Body of pancreas (tissue), 4 donors: ENCODE measurements around the gene RAB12. TPM values are rescaled to one million over a fixed set of nuclear protein-coding genes. Genes with fewer than 3 reads are reported as not detected.

ENCODE experiments used
- ATAC-seq: fragments of 150-250 bp; one replicate; pipeline ENCODE4 v1.9.1; 2016
- DNase-seq, 4 donors: peaks; one replicate each; pipeline ENCODE4 v3.0.0-alpha.2; 2019
- H3K27ac ChIP-seq, 4 donors: fragments of 200-600 bp; sonication (generic); 1 replicate in 3 of 4; 2 replicates in 1 of 4; pipeline versions ENCODE4 v1.5.1 to v1.6.1; 2016 to 2019; ENCODE audit warnings: mild to moderate bottlenecking in 1 of 4, mixed read lengths in 1 of 4, moderate library complexity in 1 of 4
- H3K27me3 ChIP-seq, 2 donors: fragments of 200-600 bp; sonication (generic); one replicate each; pipeline ENCODE4 v1.6.0; 2016; ENCODE audit warnings: mild to moderate bottlenecking in 1 of 2
- H3K36me3 ChIP-seq, 2 donors: fragments of 200-600 bp; sonication (generic); replicated peaks in 1 of 2; 2 replicates each; pipeline ENCODE4 v1.5.1; 2016; ENCODE audit warnings: low read depth in 2 of 2; ENCODE audit not compliant: insufficient read depth in 1 of 2
- H3K4me1 ChIP-seq: fragments of 200-600 bp; sonication (generic); one replicate; pipeline ENCODE4 v1.6.0; 2016
- H3K4me3 ChIP-seq, 2 donors: fragments of 200-600 bp; sonication (generic); 1 replicate in 1 of 2; 2 replicates in 1 of 2; pipeline ENCODE4 v1.5.1; 2016 to 2019
- H3K9me3 ChIP-seq, 3 donors: fragments of 200-600 bp; sonication (generic); 1 replicate in 2 of 3; 2 replicates in 1 of 3; pipeline ENCODE4 v1.5.1; 2016
- CTCF ChIP-seq, 7 experiments: fragments of 450-650 bp in 4 of 7; fragments of 200-600 bp in 3 of 7; sonication (generic) in 3 of 7; IDR thresholded peaks; one replicate each; pipeline ENCODE4 v1.5.1; 2016 to 2019; ENCODE audit warnings: antibody characterized with exemption in 7 of 7
- POLR2A ChIP-seq, 3 donors: fragments of 450-650 bp; IDR thresholded peaks; one replicate each; pipeline ENCODE4 v1.6.1; 2016; ENCODE audit warnings: antibody characterized with exemption in 3 of 3, mild to moderate bottlenecking in 2 of 3
- WGBS, 2 donors: methylation state at CpG; one replicate each; pipeline ENCODE4 v1.1.5; 2017; 5-methylcytosine and 5-hydroxymethylcytosine counted together
- intact Hi-C: fragments of 100-400 bp; cut with DNase I; formaldehyde crosslinking; loops from one replicate; pipeline ENCODE4 v1.15.1; 2023
- total RNA-seq, 2 donors: library from RNA; depleted of rRNA; stranded (reverse); fragments of >200 nt; gene quantifications; one replicate each; pipeline ENCODE4 v1.1.0, GENCODE V29; 2016

Gene RAB12
- total RNA-seq, 2 donors from 2014 or later: 18.9 to 26.7 TPM

GRCh38 chr18:8623549-8624106 is 14.4 kb downstream of the RAB12 start:
- WGBS, 2 donors: 67 to 74% methylated on average over 4 of the region's 4 CpGs
- H3K9me3 ChIP-seq: no peaks in the 10 kb centered on the region
- ATAC-seq (peak; percentile 15), DNase-seq (no peak)
- intact Hi-C loops: no loop called here
- H3K36me3 ChIP-seq: no peaks in the 10 kb centered on the region
- peaks cover 25% of the 10 kb centered on the region for H3K4me1 ChIP-seq
- H3K27ac ChIP-seq: peak overlapping the region in 2 of 4 donors; percentile 28 to 38
- no peaks in the 10 kb centered on the region for H3K27me3 ChIP-seq
- no peak overlapping the region for H3K4me3 ChIP-seq
- TF ChIP-seq CTCF (IDR thresholded peaks at IDR 0.05) (no peak), POLR2A (IDR thresholded peaks at IDR 0.05) (no peak)

GRCh38 chr18:8625461-8626092 is 16.3 kb downstream of the RAB12 start:
- Histone ChIP-seq H3K27ac (no peak overlapping the region), H3K36me3 (no peaks in the 10 kb centered on the region), H3K4me1 (peaks cover 25% of the 10 kb centered on the region), H3K4me3 (no peak overlapping the region), H3K9me3 (no peaks in the 10 kb centered on the region), H3K27me3 (no peaks in the 10 kb centered on the region)
- DNase-seq (no peak), ATAC-seq (peak; percentile 21)
- WGBS, 2 donors: 56 to 58% methylated on average over 13 of the region's 13 CpGs
- intact Hi-C loops: no loop called here
- TF ChIP-seq CTCF (IDR thresholded peaks at IDR 0.05) (no peak), POLR2A (IDR thresholded peaks at IDR 0.05) (no peak)

GRCh38 chr18:8626414-8627106 is 17.3 kb downstream of the RAB12 start:
- TF ChIP-seq CTCF (IDR thresholded peaks at IDR 0.05): no peak
- TF ChIP-seq POLR2A (IDR thresholded peaks at IDR 0.05): no peak
- Histone ChIP-seq H3K9me3 (no peaks in the 10 kb centered on the region), H3K4me1 (peaks cover 25% of the 10 kb centered on the region), H3K27me3 (no peaks in the 10 kb centered on the region), H3K4me3 (no peak overlapping the region), H3K36me3 (no peaks in the 10 kb centered on the region), H3K27ac (peak overlapping the region in 1 of 4 donors; percentile 9)
- 55 to 62% methylated on average over 6 of the region's 6 CpGs for WGBS, 2 donors
- DNase-seq (no peak), ATAC-seq (no peak)
- intact Hi-C loops: no loop called here

GRCh38 chr18:8627107-8627472 is 17.9 kb downstream of the RAB12 start:
- Histone ChIP-seq H3K9me3 (no peaks in the 10 kb centered on the region), H3K27ac (peak overlapping the region in 1 of 4 donors; percentile 9), H3K4me3 (no peak overlapping the region), H3K36me3 (no peaks in the 10 kb centered on the region), H3K27me3 (no peaks in the 10 kb centered on the region), H3K4me1 (peaks cover 25% of the 10 kb centered on the region)
- intact Hi-C loops: no loop called here
- WGBS, 2 donors: 77 to 78% methylated on average over 11 of the region's 11 CpGs
- no peak for TF ChIP-seq POLR2A (IDR thresholded peaks at IDR 0.05)
- no peak for TF ChIP-seq CTCF (IDR thresholded peaks at IDR 0.05)
- DNase-seq: no peak
- ATAC-seq: no peak
